ENCODE measurements around the gene YPEL2.

The YPEL2 gene

DNA sequence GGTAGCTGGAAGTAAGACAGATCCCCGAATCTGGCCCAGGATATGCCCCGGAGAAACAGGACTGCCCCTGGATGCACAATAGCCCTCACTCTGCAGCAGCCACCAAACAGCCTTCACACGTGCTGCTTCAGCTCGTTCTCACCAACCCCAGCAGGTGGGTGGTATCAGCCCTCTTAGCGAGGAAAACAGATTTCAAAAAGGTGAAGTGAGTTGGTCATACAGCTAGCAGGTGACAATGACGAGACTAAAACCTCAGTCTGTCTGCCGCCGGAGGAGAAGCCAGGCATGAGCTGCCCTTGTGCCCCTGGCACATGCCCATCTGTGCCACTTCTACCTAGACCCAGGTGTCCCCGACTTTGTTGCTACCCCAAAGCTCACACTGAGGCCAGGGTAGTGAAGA is 92.4 kb downstream of the YPEL2 start:
- Histone ChIP-seq H3K9ac (ENCODE audit: low read length) (no peak overlapping the region), H3K36me3 (replicated peaks; ENCODE audit: low read depth, low read length) (no peaks in the 10 kb centered on the region), H4K20me1 (ENCODE audit: insufficient read depth, low read length) (no peaks in the 10 kb centered on the region), H3K27ac (ENCODE audit: low read length) (no peak overlapping the region), H3K4me1 (ENCODE audit: low read length) (peaks cover 21% of the 10 kb centered on the region), H3K9me3 (ENCODE audit: insufficient read depth, low read length) (no peaks in the 10 kb centered on the region), H3K4me2 (ENCODE audit: low read length) (peak overlapping the region; percentile 21), H3K4me3 (ENCODE audit: low read length) (no peak overlapping the region), H3K79me2 (ENCODE audit: low read length) (no peaks in the 10 kb centered on the region), H2AFZ (ENCODE audit: low read depth, low read length) (no peak overlapping the region), H3K27me3 (ENCODE audit: low read depth, low read length) (no peaks in the 10 kb centered on the region)
- TF ChIP-seq, protein P1, sequence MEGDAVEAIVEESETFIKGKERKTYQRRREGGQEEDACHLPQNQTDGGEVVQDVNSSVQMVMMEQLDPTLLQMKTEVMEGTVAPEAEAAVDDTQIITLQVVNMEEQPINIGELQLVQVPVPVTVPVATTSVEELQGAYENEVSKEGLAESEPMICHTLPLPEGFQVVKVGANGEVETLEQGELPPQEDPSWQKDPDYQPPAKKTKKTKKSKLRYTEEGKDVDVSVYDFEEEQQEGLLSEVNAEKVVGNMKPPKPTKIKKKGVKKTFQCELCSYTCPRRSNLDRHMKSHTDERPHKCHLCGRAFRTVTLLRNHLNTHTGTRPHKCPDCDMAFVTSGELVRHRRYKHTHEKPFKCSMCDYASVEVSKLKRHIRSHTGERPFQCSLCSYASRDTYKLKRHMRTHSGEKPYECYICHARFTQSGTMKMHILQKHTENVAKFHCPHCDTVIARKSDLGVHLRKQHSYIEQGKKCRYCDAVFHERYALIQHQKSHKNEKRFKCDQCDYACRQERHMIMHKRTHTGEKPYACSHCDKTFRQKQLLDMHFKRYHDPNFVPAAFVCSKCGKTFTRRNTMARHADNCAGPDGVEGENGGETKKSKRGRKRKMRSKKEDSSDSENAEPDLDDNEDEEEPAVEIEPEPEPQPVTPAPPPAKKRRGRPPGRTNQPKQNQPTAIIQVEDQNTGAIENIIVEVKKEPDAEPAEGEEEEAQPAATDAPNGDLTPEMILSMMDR (IDR thresholded peaks at IDR 0.05; ENCODE audit: low read depth, low read length) = no peak
- no peak for TF ChIP-seq EZH2phosphoT487 (IDR thresholded peaks at IDR 0.05; ENCODE audit: low read depth)

DNA sequence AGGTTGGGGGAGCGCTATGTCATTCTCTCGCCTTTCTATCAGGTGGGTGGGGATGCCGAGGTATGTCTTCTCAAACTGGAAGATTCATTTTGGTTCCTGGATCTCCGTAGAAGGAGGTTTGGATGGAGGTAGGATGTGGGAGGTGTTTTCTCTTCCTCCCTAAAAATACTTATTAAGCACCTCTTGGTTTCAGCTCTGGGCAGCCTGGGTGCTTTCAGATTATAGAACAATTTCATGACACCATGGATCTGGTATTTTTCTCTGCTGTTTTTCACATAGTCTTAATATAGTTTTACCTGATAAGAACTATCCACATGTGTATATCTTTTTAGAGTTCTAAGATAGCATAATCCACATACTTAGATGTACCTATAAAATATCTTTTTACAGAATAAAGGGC is 92.9 kb downstream of the YPEL2 start:
- H3K4me1 ChIP-seq (ENCODE audit: low read length) = peaks cover 21% of the 10 kb centered on the region
- TF ChIP-seq EZH2phosphoT487 (IDR thresholded peaks at IDR 0.05; ENCODE audit: low read depth) = no peak
- TF ChIP-seq, protein P1 (IDR thresholded peaks at IDR 0.05; ENCODE audit: low read depth, low read length) = no peak
- peak overlapping the region; percentile 21; the same call in 1 of the 2 replicates for H3K4me2 ChIP-seq (ENCODE audit: low read length)
- H3K79me2 ChIP-seq (ENCODE audit: low read length) = no peaks in the 10 kb centered on the region
- H3K27ac ChIP-seq (ENCODE audit: low read length) = no peak overlapping the region
- H2AFZ ChIP-seq (ENCODE audit: low read depth, low read length) = no peak overlapping the region
- no peaks in the 10 kb centered on the region for H3K36me3 ChIP-seq (replicated peaks; ENCODE audit: low read depth, low read length)
- H3K9me3 ChIP-seq (ENCODE audit: insufficient read depth, low read length) = no peaks in the 10 kb centered on the region
- no peaks in the 10 kb centered on the region for H4K20me1 ChIP-seq (ENCODE audit: insufficient read depth, low read length)
- no peaks in the 10 kb centered on the region for H3K27me3 ChIP-seq (ENCODE audit: low read depth, low read length)
- no peak overlapping the region for H3K4me3 ChIP-seq (ENCODE audit: low read length)
- H3K9ac ChIP-seq (ENCODE audit: low read length) = no peak overlapping the region

DNA sequence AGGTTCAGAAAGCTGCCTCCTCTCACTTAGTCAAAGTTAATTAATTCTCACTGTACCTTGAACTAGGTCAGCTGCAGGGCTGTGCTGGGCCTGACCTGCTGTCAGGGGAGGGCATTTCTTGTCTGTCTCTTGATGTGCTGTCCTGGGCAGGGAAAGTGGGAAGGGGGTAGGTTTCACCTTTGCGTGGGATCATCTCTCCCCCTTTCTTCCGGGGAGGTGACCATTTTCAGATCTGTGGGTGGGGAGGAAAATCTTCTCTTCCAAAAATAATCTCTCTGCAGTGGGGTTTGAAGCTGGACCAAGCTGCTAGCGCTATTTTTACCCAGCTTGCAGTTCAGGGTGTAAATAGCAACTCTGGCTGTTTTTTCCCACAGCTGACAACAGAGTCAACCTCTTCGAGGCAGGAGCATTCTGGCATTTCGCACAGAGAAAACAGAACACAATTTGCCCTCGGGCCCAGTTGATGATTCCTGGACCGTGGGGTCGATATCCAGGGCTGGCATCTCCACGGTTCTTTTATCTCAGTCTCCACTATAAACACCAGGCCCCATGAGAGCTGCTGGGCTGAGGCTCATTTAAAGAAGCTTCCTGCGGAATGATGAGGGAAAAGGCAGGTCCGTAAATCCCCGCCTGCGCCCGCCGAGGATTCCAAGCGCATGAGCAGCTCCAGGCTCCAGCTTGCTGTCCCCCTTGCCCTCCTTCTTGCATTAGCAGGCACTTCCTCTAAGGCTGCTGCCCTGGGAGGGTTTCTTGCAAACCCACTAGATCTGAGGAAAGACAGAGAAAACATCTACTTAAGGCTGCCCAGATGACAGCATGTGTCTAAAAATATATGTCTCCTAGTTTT is 93.9 kb downstream of the YPEL2 start:
- no peak overlapping the region for H3K4me2 ChIP-seq (ENCODE audit: low read length)
- H3K4me3 ChIP-seq (ENCODE audit: low read length) = no peak overlapping the region
- no peaks in the 10 kb centered on the region for H3K27me3 ChIP-seq (ENCODE audit: low read depth, low read length)
- H3K4me1 ChIP-seq (ENCODE audit: low read length) = peaks cover 21% of the 10 kb centered on the region
- no peaks in the 10 kb centered on the region for H3K9me3 ChIP-seq (ENCODE audit: insufficient read depth, low read length)
- H3K79me2 ChIP-seq (ENCODE audit: low read length) = no peaks in the 10 kb centered on the region
- H3K36me3 ChIP-seq (replicated peaks; ENCODE audit: low read depth, low read length) = no peaks in the 10 kb centered on the region
- H4K20me1 ChIP-seq (ENCODE audit: insufficient read depth, low read length) = no peaks in the 10 kb centered on the region
- H3K27ac ChIP-seq (ENCODE audit: low read length) = no peak overlapping the region
- H3K9ac ChIP-seq (ENCODE audit: low read length) = no peak overlapping the region
- no peak for TF ChIP-seq EZH2phosphoT487 (IDR thresholded peaks at IDR 0.05; ENCODE audit: low read depth)
- TF ChIP-seq, protein P1 (IDR thresholded peaks at IDR 0.05; ENCODE audit: low read depth, low read length) = no peak
- H2AFZ ChIP-seq (ENCODE audit: low read depth, low read length) = no peak overlapping the region

DNA sequence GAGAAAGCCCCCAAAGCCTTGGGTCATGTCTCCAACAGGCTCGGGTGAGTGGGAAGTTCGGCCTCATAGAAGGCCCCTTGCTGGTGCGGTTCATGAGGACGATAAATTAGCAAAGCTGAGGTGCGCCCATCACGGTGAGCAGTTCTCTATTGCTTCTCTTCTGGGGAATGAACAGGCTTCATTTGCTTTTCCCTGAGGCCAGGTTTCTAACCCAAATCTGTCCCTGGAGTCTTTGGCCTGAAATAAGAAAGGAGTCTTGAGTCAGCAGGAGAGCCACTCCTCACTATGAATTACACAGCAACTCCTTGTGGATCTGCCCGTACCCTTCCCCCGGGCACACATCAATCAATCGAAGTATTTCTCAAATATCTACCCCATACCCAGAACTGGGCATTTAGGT is 94.6 kb downstream of the YPEL2 start:
- Histone ChIP-seq H2AFZ (ENCODE audit: low read depth, low read length) (no peak overlapping the region), H3K4me3 (ENCODE audit: low read length) (no peak overlapping the region), H3K36me3 (replicated peaks; ENCODE audit: low read depth, low read length) (no peaks in the 10 kb centered on the region), H3K27ac (ENCODE audit: low read length) (no peak overlapping the region), H3K9ac (ENCODE audit: low read length) (no peak overlapping the region), H3K9me3 (ENCODE audit: insufficient read depth, low read length) (no peaks in the 10 kb centered on the region), H3K79me2 (ENCODE audit: low read length) (no peaks in the 10 kb centered on the region), H3K27me3 (ENCODE audit: low read depth, low read length) (no peaks in the 10 kb centered on the region), H3K4me1 (ENCODE audit: low read length) (peaks cover 21% of the 10 kb centered on the region), H4K20me1 (ENCODE audit: insufficient read depth, low read length) (no peaks in the 10 kb centered on the region), H3K4me2 (ENCODE audit: low read length) (no peak overlapping the region)
- TF ChIP-seq, protein P1 (IDR thresholded peaks at IDR 0.05; ENCODE audit: low read depth, low read length) = no peak
- no peak for TF ChIP-seq EZH2phosphoT487 (IDR thresholded peaks at IDR 0.05; ENCODE audit: low read depth)

Measured in OCI-LY3 (cell line).